ENCODE measurements around the gene SNAPC1.

SNAPC1 gene

DNA sequence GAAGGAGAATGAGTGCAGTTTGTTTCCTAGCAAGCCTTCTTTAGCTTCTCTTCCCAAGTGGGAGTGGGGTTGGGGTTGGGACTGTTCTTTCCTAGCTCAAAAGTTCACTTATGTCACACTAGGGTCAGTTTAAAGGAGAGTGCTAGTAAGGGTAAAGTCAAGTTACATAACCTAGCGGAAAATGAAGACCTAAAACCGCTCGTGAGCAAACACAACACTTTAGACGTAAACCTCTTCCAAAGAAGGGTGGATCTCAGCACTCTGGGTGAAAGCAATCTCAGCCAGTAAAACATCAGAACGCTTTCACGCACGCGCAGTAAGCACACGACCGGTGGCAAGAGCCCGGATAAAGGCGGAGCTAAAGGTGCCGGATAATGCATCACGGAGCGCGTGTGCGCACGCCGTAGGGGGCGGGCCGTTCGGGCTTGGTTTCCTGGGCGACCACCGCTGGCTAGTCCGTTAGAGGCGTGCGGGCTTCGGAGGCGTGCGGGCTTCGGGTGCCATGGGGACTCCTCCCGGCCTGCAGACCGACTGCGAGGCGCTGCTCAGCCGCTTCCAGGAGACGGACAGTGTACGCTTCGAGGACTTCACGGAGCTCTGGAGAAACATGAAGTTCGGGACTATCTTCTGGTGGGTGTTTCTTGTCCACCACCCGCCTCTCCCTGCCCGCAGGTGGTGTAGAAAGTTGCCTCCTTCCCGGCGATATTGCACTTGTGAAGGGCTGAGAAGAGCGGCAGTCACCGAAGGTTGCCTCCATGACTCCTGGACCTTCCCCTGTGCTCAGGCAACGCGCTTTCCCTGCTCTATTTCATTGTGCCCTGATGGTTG, at the start of gene SNAPC1:
SNAPC1 (plus strand) TSS at position 462 of the 828 bp plus-strand sequence; CDS start at position 503, 41 bp downstream.
- Mint-ChIP-seq H3K4me1 (peaks cover 49% of the 10 kb centered on the region), H3K4me3 (peak within 1 kb of the TSS; percentile 98), H3K27me3 (no peaks in the 10 kb centered on the region), H3K9me3 (no peaks in the 10 kb centered on the region), H3K27ac (peak within 1 kb of the TSS; percentile 95 to 97)
- DNase-seq (peak; percentile 95 to 97), ATAC-seq (peak; percentile 100)

DNA sequence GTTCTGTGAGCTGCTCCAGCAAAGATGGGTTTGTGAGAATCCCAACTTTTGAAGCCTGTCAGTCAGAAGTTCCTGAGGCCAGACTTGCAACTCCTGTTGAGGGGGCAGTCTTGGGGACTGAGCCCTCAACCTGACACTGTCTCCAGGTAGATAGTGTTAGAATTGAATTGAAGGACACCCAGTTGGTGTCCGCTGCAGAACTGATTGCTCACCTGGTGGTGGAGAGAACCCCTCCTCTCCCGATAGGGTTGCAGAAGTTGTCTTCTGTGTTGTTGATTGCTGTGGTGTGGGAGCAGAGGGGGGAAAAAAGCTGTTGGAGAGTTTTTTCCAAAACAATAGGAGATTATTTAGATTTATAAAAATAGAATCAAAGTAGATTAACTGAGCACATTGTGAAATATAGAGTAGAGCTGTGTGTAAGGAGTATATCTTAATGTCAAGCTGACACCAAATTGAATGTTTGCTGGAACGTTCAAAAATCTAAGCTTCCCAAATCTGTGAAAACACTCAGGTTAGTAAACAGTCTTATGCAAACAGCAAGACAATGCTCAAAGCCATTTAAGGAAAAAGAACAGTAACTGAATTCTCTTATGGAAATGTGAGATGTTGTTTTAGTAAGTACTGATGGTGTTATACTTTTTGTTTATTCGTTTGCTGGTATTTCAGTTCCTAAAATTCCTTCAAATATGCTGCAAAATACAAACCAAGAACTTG, 48.3 kb upstream of the SNAPC1 start:
- peaks cover 90% of the 10 kb centered on the region for H3K4me1 Mint-ChIP-seq
- no peaks in the 10 kb centered on the region for H3K27me3 Mint-ChIP-seq
- DNase-seq (no peak), ATAC-seq (no peak)
- H3K9me3 Mint-ChIP-seq: no peaks in the 10 kb centered on the region
- no peak overlapping the region for H3K27ac Mint-ChIP-seq
- peak overlapping the region in 1 of 2 donors; percentile 31 for H3K4me3 Mint-ChIP-seq

GRCh38 chr14:61716956-61717355, 45.3 kb upstream of the SNAPC1 start:
- DNase-seq (no peak), ATAC-seq (no peak)
- no peaks in the 10 kb centered on the region for H3K27me3 Mint-ChIP-seq
- H3K27ac Mint-ChIP-seq: no peak overlapping the region
- no peaks in the 10 kb centered on the region for H3K9me3 Mint-ChIP-seq
- H3K4me1 Mint-ChIP-seq: peaks cover 84% of the 10 kb centered on the region
- H3K4me3 Mint-ChIP-seq: peak overlapping the region in 1 of 2 donors; percentile 55

DNA sequence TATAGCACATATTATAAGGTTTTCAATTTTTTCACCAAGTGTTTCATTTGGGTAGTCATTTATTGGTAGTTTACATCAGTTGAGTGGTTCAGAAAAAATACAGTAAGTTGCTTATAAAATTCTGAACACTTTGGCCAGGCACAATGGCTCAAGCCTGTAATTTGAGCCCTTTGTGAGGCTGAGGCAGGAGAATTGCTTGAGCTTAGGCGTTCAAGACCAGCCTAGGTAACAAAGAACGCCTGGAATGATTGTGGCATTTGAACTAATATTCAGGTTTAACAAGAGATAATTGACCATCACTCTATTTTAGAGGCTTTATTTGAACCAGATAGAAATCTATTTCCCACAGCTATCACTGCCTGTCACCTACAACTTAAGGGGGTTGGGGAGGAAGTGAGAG, 44.2 kb upstream of the SNAPC1 start:
- Mint-ChIP-seq H3K4me3 (peak overlapping the region; percentile 8 to 51), H3K27ac (no peak overlapping the region), H3K9me3 (no peaks in the 10 kb centered on the region), H3K4me1 (peaks cover 74% of the 10 kb centered on the region), H3K27me3 (no peaks in the 10 kb centered on the region)
- ATAC-seq: no peak
- no peak for DNase-seq

- peak; percentile 75 for ATAC-seq
- peak overlapping the region; percentile 37 to 50 for H3K27ac Mint-ChIP-seq
- DNase-seq: no peak
- H3K27me3 Mint-ChIP-seq: no peaks in the 10 kb centered on the region
- H3K9me3 Mint-ChIP-seq: no peaks in the 10 kb centered on the region
- peaks cover 69% of the 10 kb centered on the region for H3K4me1 Mint-ChIP-seq
- peak overlapping the region; percentile 57 to 69 for H3K4me3 Mint-ChIP-seq
Measured at GRCh38 chr14:61719344-61720293, 42.6 kb upstream of the SNAPC1 start.

DNA sequence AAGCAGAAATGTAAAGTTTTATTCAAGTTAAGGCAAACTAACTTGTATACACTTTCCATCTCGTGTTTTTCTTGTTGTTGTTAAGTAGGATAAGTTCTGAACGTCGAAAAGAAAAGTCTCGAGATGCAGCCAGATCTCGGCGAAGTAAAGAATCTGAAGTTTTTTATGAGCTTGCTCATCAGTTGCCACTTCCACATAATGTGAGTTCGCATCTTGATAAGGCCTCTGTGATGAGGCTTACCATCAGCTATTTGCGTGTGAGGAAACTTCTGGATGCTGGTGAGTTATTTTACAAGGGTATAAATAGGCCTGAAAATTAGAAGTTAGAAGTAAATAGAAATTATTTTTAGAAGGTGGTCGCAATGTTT, 41.9 kb upstream of the SNAPC1 start:
- Mint-ChIP-seq H3K27me3 (no peaks in the 10 kb centered on the region), H3K4me1 (peaks cover 68% of the 10 kb centered on the region), H3K27ac (peak overlapping the region; percentile 37 to 50), H3K4me3 (peak overlapping the region; percentile 50 to 64), H3K9me3 (no peaks in the 10 kb centered on the region)
- no peak for ATAC-seq
- DNase-seq: no peak

DNA sequence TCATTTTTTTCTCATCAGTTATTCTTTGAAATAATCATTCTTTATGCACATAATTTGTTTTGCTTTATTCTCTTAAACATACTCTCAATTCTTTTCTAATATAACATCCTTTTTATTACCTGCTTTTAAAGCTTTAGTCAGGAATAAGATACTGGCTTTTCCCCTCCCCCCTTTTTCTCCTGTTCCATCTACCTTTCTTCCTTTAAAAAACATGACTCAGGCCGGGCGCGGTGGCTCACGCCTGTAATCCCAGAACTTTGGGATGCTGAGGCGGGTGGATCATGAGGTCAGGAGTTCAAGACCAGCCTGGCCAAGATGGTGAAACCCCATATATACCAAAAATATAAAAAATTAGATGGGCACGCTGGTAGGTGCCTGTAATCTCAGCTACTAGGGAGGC, 41.5 kb upstream of the SNAPC1 start:
- Mint-ChIP-seq H3K9me3 (no peaks in the 10 kb centered on the region), H3K27ac (no peak overlapping the region), H3K4me1 (peaks cover 64% of the 10 kb centered on the region), H3K4me3 (peak overlapping the region in 1 of 2 donors; percentile 44), H3K27me3 (no peaks in the 10 kb centered on the region)
- DNase-seq (no peak), ATAC-seq (no peak)

- ATAC-seq: no peak
- Mint-ChIP-seq H3K4me3 (no peak overlapping the region), H3K27me3 (no peaks in the 10 kb centered on the region), H3K27ac (peak overlapping the region in 1 of 2 donors; percentile 42), H3K4me1 (peaks cover 63% of the 10 kb centered on the region), H3K9me3 (no peaks in the 10 kb centered on the region)
- DNase-seq: no peak
Measured at GRCh38 chr14:61724133-61724532, 38.1 kb upstream of the SNAPC1 start.

- Mint-ChIP-seq H3K27ac (peak overlapping the region in 1 of 2 donors; percentile 42), H3K4me3 (no peak overlapping the region), H3K9me3 (no peaks in the 10 kb centered on the region), H3K4me1 (peaks cover 56% of the 10 kb centered on the region), H3K27me3 (no peaks in the 10 kb centered on the region)
- DNase-seq (peak in 1 of 2 donors; percentile 26), ATAC-seq (peak; percentile 90)
Measured at GRCh38 chr14:61726778-61727658, 35.2 kb upstream of the SNAPC1 start.

- Mint-ChIP-seq H3K4me1 (peaks cover 47% of the 10 kb centered on the region), H3K4me3 (no peak overlapping the region), H3K27me3 (no peaks in the 10 kb centered on the region), H3K27ac (peak overlapping the region in 1 of 2 donors; percentile 13), H3K9me3 (no peaks in the 10 kb centered on the region)
- no peak for DNase-seq
- ATAC-seq: no peak
Measured at GRCh38 chr14:61730756-61731373, 31.4 kb upstream of the SNAPC1 start.

GRCh38 chr14:61733972-61734371, 28.2 kb upstream of the SNAPC1 start:
- Mint-ChIP-seq H3K9me3 (no peaks in the 10 kb centered on the region), H3K4me3 (no peak overlapping the region), H3K4me1 (peaks cover 25% of the 10 kb centered on the region), H3K27ac (no peak overlapping the region), H3K27me3 (no peaks in the 10 kb centered on the region)
- no peak for DNase-seq
- no peak for ATAC-seq

- ATAC-seq (no peak), DNase-seq (no peak)
- Mint-ChIP-seq H3K4me1 (peaks cover 10% of the 10 kb centered on the region), H3K27ac (peak overlapping the region in 1 of 2 donors; percentile 54), H3K9me3 (no peaks in the 10 kb centered on the region), H3K27me3 (no peaks in the 10 kb centered on the region), H3K4me3 (no peak overlapping the region)
Measured at GRCh38 chr14:61736751-61737150, 25.5 kb upstream of the SNAPC1 start.

GRCh38 chr14:61737915-61738314, 24.3 kb upstream of the SNAPC1 start:
- H3K4me3 Mint-ChIP-seq: no peak overlapping the region
- H3K27ac Mint-ChIP-seq: no peak overlapping the region
- DNase-seq: no peak
- no peak for ATAC-seq
- H3K9me3 Mint-ChIP-seq: no peaks in the 10 kb centered on the region
- H3K27me3 Mint-ChIP-seq: no peaks in the 10 kb centered on the region
- H3K4me1 Mint-ChIP-seq: peaks cover 10% of the 10 kb centered on the region

GRCh38 chr14:61739133-61739532, 23.1 kb upstream of the SNAPC1 start:
- no peak for ATAC-seq
- Mint-ChIP-seq H3K4me1 (peaks cover 10% of the 10 kb centered on the region), H3K27me3 (no peaks in the 10 kb centered on the region), H3K27ac (peak overlapping the region in 1 of 2 donors; percentile 54), H3K9me3 (no peaks in the 10 kb centered on the region), H3K4me3 (no peak overlapping the region)
- no peak for DNase-seq

Data from stimulated activated naive CD8-positive, alpha-beta T cell treated with anti-CD3 and anti-CD28 coated beads, Interleukin-15, amount 100 ng/mL, for 72 hours (primary cell).